Stomach (tissue), 4 donors: ENCODE measurements around the gene GOLGA7B.

ENCODE experiments used
- EP300 ChIP-seq: sonication (generic); formaldehyde crosslinking; IDR thresholded peaks from one replicate; pipeline ENCODE4 v1.6.1; 2017; ENCODE audit warnings: antibody characterized with exemption
- POLR2A ChIP-seq, 4 donors: fragments of 450-650 bp; IDR thresholded peaks; one replicate each; pipeline ENCODE4 v1.6.1; 2016; ENCODE audit warnings: antibody characterized with exemption in 4 of 4, control low read depth in 2 of 4, mild to moderate bottlenecking in 1 of 4, moderate library complexity in 1 of 4
- POLR2AphosphoS5 ChIP-seq, 3 donors: sonication (generic); formaldehyde crosslinking; IDR thresholded peaks; one replicate each; pipeline ENCODE4 v1.6.1; 2016; ENCODE audit warnings: antibody characterized with exemption in 3 of 3
- TF ChIP-seq, protein P1 (sequence below), 7 experiments: fragments of 450-650 bp in 4 of 7; fragments of 200-600 bp in 3 of 7; sonication (generic) in 3 of 7; IDR thresholded peaks; one replicate each; pipeline ENCODE4 v1.5.1; 2016 to 2019; ENCODE audit warnings: antibody characterized with exemption in 7 of 7, control low read depth in 2 of 7, mild to moderate bottlenecking in 1 of 7

DNA sequence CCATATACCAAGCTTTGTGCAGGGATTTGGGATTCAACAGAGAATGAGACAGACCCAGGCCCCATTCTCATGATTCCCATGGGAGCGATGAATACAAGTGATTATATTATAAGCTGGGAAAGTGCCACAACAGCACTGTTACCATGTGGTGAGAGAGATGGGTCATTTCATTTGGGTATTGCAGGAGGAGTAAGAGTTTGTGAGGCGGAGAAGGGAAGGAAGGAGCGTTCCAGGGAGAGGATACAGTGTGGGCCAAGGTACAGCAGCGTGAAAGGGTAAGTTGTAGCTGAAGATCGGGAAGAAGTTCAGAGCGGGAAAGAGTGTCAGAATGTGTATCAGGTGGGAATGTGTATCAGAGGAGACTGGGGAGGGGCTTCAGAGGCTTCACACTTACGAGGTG lies 38.5 kb downstream of the GOLGA7B start:
- TF ChIP-seq, protein P1, sequence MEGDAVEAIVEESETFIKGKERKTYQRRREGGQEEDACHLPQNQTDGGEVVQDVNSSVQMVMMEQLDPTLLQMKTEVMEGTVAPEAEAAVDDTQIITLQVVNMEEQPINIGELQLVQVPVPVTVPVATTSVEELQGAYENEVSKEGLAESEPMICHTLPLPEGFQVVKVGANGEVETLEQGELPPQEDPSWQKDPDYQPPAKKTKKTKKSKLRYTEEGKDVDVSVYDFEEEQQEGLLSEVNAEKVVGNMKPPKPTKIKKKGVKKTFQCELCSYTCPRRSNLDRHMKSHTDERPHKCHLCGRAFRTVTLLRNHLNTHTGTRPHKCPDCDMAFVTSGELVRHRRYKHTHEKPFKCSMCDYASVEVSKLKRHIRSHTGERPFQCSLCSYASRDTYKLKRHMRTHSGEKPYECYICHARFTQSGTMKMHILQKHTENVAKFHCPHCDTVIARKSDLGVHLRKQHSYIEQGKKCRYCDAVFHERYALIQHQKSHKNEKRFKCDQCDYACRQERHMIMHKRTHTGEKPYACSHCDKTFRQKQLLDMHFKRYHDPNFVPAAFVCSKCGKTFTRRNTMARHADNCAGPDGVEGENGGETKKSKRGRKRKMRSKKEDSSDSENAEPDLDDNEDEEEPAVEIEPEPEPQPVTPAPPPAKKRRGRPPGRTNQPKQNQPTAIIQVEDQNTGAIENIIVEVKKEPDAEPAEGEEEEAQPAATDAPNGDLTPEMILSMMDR (IDR thresholded peaks at IDR 0.05) = no peak
- no peak for TF ChIP-seq POLR2A (IDR thresholded peaks at IDR 0.05)
- no peak for TF ChIP-seq EP300
- no peak for TF ChIP-seq POLR2AphosphoS5 (IDR thresholded peaks at IDR 0.05)
